Measurements from ENCODE around the gene PRKCZ.
A peak's percentile ranks its signal among the peaks of the same experiment; 100 is the strongest.

The PRKCZ gene

DNA sequence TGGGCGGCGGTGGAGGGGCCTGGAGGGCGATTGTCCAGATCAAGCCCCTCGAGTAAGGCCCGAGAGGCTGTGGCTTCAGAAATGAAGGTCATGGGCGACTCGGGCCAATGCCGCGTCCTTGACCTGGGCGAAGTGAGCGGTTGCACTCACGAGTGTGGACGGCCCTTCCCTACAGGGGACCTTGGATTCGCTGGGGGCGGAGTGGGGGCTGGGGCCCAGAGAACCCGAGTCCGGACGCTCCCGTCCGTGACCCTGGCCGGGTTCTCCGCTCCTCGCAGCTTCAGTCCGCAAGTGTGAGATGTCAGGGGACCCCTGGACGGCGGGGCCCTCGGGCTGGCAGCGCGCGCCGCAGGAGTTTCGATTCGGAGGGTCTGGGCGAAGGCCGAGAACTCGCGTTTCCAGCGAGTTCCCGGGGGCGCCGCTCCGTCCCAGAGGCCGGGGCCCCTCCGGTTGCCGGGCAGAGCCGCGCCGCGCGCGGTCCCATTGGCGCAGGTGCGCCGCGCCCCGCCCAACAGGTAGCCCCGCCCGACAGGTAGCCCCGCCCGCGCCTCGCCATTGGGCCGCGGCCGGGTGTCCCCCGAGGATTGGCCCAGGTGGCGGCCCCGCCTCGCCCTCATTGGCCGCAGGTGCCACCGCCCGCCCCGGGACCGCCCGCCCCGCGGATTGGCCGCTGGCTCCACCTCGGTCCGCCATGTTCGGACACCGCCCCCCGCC lies at the start of gene PRKCZ:
PRKCZ (plus strand) TSS at position 694 of the 714 bp plus-strand sequence. CDS start 220 bp downstream, outside the sequence.
- Histone ChIP-seq H3K36me3 (ENCODE audit: insufficient read depth, low read length) (no peaks in the 10 kb centered on the region), H3K4me3 (ENCODE audit: low read depth in 1 of 2, low read length in 2 of 2) (peak within 1 kb of the TSS; percentile 23 to 27), H3K4me1 (ENCODE audit: insufficient read depth, low read length) (peaks cover 6% of the 10 kb centered on the region), H3K9me3 (ENCODE audit: low read length) (no peaks in the 10 kb centered on the region), H3K9ac (ENCODE audit: low read length) (no peak within 1 kb of the TSS), H3K27me3 (ENCODE audit: control insufficient read depth in 1 of 2, insufficient read depth in 2 of 2, low read length in 2 of 2) (peaks cover 6 to 67% of the 10 kb centered on the region in 2 donors), H3K27ac (ENCODE audit: low read depth, low read length) (no peak within 1 kb of the TSS)

DNA sequence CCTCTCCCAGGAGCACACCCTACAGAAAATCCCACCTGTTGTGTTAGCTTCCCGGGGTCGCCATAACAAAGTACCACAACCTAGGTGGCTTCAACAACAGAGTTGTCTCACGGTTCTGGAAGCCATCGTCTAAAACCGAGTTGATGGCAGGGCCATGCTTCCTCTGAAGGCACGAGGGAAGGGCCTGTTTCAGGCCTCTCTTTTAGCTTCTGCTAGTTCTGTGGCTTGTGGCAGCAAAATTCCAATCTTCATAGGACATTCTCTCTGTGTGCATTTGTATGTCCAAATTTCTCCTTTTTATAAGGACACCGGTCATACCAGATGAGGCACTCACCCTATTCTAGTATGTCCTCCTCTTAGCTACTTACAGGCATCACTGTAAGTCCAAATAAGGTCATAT lies 49.8 kb upstream of the PRKCZ start:
- peaks cover 8 to 14% of the 10 kb centered on the region in 2 donors for H3K27me3 ChIP-seq (ENCODE audit: control insufficient read depth in 1 of 2, insufficient read depth in 2 of 2, low read length in 2 of 2)
- no peak overlapping the region for H3K9ac ChIP-seq (ENCODE audit: low read length)
- no peak overlapping the region for H3K4me3 ChIP-seq (ENCODE audit: low read depth in 1 of 2, low read length in 2 of 2)
- H3K4me1 ChIP-seq (ENCODE audit: insufficient read depth, low read length) = no peaks in the 10 kb centered on the region
- no peak overlapping the region for H3K27ac ChIP-seq (ENCODE audit: low read depth, low read length)
- H3K36me3 ChIP-seq (ENCODE audit: insufficient read depth, low read length) = no peaks in the 10 kb centered on the region
- no peaks in the 10 kb centered on the region for H3K9me3 ChIP-seq (ENCODE audit: low read length)

DNA sequence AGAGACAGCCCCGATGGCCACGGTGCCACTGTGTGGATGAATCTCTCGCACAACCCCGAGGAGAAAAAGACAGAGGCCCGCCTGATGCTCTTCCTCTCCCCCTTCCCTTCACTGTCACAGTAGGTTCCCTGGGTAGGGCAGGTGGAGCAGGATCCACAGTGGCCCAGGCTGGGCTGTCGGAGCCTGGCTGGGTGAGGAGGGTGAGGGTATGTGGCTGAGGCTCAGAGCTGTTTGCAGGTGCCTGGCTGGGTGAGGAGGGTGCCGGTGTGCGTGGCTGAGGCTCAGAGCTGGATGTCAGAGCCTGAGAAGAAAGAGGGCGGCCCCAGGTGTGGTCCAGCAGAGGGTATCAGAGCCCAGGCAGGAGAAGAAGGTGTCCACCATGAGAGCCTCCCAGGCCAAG lies 49.4 kb upstream of the PRKCZ start:
- H3K9me3 ChIP-seq (ENCODE audit: low read length) = no peaks in the 10 kb centered on the region
- H3K4me3 ChIP-seq (ENCODE audit: low read depth in 1 of 2, low read length in 2 of 2) = no peak overlapping the region
- H3K27me3 ChIP-seq (ENCODE audit: control insufficient read depth in 1 of 2, insufficient read depth in 2 of 2, low read length in 2 of 2) = peaks cover 8 to 14% of the 10 kb centered on the region in 2 donors
- no peak overlapping the region for H3K27ac ChIP-seq (ENCODE audit: low read depth, low read length)
- no peak overlapping the region for H3K9ac ChIP-seq (ENCODE audit: low read length)
- H3K4me1 ChIP-seq (ENCODE audit: insufficient read depth, low read length) = no peaks in the 10 kb centered on the region
- no peaks in the 10 kb centered on the region for H3K36me3 ChIP-seq (ENCODE audit: insufficient read depth, low read length)

DNA sequence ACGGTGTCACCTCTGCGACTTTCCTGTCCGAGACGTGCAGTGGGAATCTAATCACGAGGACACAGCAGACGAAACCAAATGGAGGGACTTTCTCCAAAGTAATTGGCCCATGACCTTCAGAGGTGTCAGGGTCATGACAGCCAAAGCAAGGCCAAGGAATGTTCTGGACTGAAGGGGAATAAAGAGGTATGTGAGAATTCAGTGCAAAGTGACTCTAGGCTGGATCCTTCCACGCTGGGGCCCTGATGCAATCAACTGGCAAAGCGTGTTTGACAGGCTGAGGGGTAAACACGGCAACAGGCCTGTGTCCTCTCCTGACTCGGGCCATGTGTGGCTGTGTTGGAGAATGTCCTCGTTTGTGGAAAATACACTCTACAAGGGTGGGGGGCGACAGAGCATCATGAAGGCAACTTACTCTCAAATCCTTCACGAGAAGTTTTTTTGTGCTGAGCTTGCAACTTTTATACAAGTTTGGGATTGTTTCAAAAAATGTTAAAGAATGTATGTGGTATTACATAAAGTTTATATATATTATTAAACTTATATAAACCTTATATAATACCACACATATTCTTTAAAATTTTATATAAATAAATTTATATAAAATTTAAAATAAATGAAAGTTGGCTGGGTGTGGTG lies 48.3 kb upstream of the PRKCZ start:
- H3K9me3 ChIP-seq (ENCODE audit: low read length) = no peaks in the 10 kb centered on the region
- H3K36me3 ChIP-seq (ENCODE audit: insufficient read depth, low read length) = no peaks in the 10 kb centered on the region
- H3K4me3 ChIP-seq (ENCODE audit: low read depth in 1 of 2, low read length in 2 of 2) = no peak overlapping the region
- no peak overlapping the region for H3K27ac ChIP-seq (ENCODE audit: low read depth, low read length)
- no peak overlapping the region for H3K9ac ChIP-seq (ENCODE audit: low read length)
- H3K27me3 ChIP-seq (ENCODE audit: control insufficient read depth in 1 of 2, insufficient read depth in 2 of 2, low read length in 2 of 2) = peaks cover 8 to 14% of the 10 kb centered on the region in 2 donors
- no peaks in the 10 kb centered on the region for H3K4me1 ChIP-seq (ENCODE audit: insufficient read depth, low read length)

DNA sequence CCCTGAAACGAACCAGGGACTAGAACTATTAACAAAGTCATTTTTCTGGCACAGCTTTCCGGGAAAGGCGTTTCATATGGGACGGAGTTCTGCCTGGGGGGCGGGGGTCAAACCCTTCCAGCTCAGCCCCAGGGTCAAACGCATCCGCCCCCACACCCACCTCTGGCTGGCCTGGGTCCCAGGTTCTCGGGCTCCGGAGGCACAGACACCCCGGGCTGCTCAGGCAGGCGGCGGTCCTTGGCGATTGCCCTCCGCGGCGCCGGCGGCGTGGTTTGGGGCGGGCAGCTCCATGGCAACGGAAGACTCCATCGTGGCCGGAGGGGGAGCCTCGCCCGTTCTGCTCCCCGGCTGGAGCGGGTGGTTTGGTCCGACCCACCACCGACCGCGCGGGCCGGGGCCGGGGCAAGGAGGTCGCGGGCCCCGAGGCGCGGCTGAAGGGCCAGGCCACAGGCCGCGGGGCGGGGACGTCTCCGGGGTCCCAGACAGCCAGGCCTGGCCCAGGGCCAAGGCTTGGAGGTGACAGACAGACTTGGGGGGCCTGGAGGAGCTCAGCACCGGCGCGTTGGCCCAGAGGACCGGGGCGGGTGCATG lies 46.6 kb upstream of the PRKCZ start, which contains the start of gene CFAP74:
CFAP74 (minus strand) TSS at position 246 of the 591 bp plus-strand sequence. CDS start 12,830 bp downstream, outside the sequence.
- peaks cover 8 to 14% of the 10 kb centered on the region in 2 donors for H3K27me3 ChIP-seq (ENCODE audit: control insufficient read depth in 1 of 2, insufficient read depth in 2 of 2, low read length in 2 of 2)
- no peak within 1 kb of the TSS for H3K4me3 ChIP-seq (ENCODE audit: low read depth in 1 of 2, low read length in 2 of 2)
- H3K4me1 ChIP-seq (ENCODE audit: insufficient read depth, low read length) = no peaks in the 10 kb centered on the region
- no peak within 1 kb of the TSS for H3K9ac ChIP-seq (ENCODE audit: low read length)
- no peak within 1 kb of the TSS for H3K27ac ChIP-seq (ENCODE audit: low read depth, low read length)
- no peaks in the 10 kb centered on the region for H3K36me3 ChIP-seq (ENCODE audit: insufficient read depth, low read length)
- no peaks in the 10 kb centered on the region for H3K9me3 ChIP-seq (ENCODE audit: low read length)

DNA sequence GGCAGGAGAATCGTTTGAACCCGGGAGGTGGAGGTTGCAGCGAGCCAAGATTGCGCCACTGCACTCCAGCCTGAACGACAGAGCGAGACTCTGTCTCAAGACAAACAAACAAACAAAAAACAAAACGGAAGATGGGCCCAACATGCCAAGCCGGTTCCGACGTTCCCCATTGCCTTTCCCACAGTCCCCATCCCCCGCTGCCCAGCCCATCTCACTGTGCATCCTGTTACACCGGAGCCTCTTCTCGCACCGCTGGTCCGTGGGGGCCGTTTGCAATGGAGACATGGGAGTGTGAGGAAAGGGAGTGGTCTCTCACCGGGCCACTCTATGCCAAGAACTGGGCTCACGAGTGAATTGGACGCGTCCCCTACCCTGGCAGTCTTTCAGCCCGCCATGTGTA lies 45.4 kb upstream of the PRKCZ start:
- no peaks in the 10 kb centered on the region for H3K36me3 ChIP-seq (ENCODE audit: insufficient read depth, low read length)
- H3K9ac ChIP-seq (ENCODE audit: low read length) = no peak overlapping the region
- no peaks in the 10 kb centered on the region for H3K4me1 ChIP-seq (ENCODE audit: insufficient read depth, low read length)
- peaks cover 8 to 14% of the 10 kb centered on the region in 2 donors for H3K27me3 ChIP-seq (ENCODE audit: control insufficient read depth in 1 of 2, insufficient read depth in 2 of 2, low read length in 2 of 2)
- no peak overlapping the region for H3K27ac ChIP-seq (ENCODE audit: low read depth, low read length)
- H3K9me3 ChIP-seq (ENCODE audit: low read length) = no peaks in the 10 kb centered on the region
- H3K4me3 ChIP-seq (ENCODE audit: low read depth in 1 of 2, low read length in 2 of 2) = no peak overlapping the region

DNA sequence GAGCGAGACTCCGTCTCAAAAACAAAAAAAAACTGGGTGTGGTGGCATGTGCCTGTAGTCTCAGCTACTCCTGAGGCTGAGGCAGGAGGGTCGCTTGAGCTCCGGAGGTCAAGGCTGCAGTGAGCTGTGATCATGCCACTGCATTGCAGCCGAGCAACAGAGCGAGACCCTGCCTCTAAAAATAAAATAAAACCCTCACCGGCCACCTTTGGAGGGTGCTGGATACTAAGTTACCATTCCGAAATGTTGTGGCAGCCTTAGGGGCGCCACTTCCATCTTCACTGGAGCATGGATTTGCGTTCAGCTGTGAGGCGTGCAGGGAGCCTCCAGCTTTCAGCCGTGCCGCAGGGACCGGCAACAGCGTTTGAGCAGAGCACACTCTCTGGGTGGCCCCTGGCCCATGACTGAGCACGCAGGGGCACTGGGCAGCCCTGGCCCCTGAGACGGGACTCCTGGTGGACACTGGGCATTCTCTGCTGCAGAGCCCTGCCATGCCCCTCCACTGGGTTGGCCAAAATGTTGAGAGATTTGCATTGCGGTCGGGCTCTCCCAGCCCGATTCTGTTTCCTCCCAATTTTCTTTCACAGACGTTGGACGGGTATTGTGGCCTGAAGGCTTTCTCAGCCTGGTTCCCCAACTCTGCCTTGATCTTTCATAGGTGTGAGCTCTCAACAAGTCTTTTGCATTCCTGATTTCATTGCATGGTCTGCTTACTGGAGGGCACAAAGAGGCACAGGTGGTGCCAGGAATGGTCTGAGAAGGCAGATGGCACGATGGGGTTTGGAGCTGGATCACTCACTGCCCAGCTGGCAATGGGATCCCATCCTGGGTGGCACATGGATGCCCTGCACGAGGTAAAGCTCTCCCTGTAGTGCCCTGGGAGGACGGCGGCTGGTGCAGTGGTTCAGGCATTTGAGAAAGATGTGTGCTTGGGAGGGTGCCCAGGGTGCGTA lies 40.8 kb upstream of the PRKCZ start:
- Histone ChIP-seq H3K27ac (ENCODE audit: low read depth, low read length) (no peak overlapping the region), H3K9ac (ENCODE audit: low read length) (no peak overlapping the region), H3K9me3 (ENCODE audit: low read length) (no peaks in the 10 kb centered on the region), H3K4me3 (ENCODE audit: low read depth in 1 of 2, low read length in 2 of 2) (no peak overlapping the region), H3K27me3 (ENCODE audit: control insufficient read depth in 1 of 2, insufficient read depth in 2 of 2, low read length in 2 of 2) (peaks cover 0 to 7% of the 10 kb centered on the region in 2 donors), H3K36me3 (ENCODE audit: insufficient read depth, low read length) (no peaks in the 10 kb centered on the region), H3K4me1 (ENCODE audit: insufficient read depth, low read length) (no peaks in the 10 kb centered on the region)

DNA sequence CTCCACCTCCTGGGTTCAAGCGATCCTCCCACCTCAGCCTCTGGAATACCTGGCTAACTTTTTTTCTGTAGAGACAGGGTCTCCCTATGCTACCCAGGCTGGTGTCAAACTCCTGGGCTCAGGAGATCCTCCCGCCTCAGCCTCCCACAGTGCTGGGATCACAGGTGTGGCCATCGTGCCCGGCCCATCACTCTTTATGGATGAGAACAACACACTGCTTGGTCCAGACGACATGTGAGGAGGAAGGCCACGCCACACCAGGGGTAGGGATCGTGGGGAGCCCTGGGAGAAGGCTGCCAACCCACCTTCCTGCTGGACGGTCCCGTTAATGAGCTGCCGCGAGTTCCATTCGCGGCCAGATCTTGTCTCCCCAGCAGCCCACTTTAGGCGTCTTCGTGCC lies 36.0 kb upstream of the PRKCZ start:
- Histone ChIP-seq H3K27ac (ENCODE audit: low read depth, low read length) (no peak overlapping the region), H3K9me3 (ENCODE audit: low read length) (no peaks in the 10 kb centered on the region), H3K4me1 (ENCODE audit: insufficient read depth, low read length) (no peaks in the 10 kb centered on the region), H3K36me3 (ENCODE audit: insufficient read depth, low read length) (no peaks in the 10 kb centered on the region), H3K4me3 (ENCODE audit: low read depth in 1 of 2, low read length in 2 of 2) (no peak overlapping the region), H3K27me3 (ENCODE audit: control insufficient read depth in 1 of 2, insufficient read depth in 2 of 2, low read length in 2 of 2) (peaks cover 0 to 30% of the 10 kb centered on the region in 2 donors), H3K9ac (ENCODE audit: low read length) (no peak overlapping the region)

DNA sequence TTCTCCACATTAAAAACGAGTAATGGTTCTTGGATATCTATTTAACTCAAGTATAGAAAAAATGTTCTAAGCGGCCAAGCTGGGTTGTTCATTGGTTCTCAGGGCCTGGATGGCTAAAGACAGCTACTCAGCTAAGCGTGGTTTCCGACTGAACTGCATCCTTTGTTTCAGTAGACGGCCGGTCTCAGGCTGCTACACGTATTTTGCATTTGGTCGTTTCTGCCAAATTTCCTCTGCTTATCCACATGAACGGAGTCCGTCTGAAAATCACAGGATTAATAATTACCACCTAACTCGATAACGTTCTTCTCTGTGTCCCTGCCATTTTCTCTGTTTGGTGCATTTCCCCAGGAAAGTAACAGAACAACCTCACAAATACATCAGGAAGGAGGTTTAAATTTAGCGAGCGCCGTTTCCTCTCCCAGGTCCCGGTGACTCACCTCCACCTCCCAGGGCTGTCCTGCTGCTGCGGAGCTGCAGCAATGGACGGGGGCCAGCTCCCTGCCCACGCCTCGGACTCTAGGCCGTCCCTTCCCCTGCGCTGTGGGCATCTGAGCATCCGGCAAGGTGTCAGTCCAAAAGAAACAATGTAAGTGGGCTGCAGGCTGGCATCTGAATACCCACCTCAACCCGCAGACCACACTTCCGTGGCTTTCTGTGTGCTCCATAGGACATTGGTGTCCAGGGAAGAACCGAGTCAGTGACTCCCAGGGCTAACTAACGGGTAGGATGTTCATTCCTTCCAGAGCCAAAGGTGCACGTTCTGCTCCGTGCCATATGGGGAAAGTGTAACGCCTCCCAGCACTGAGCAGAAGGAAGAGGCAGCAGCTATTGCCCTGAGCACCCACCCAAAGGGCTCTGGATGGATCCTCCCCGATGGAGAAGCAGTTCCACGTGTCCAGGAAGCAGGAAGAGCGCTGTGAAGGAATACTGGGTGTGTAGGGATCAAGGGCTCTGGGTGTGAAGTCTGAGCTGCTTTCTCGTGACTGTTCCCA lies 35.2 kb upstream of the PRKCZ start:
- Histone ChIP-seq H3K4me1 (ENCODE audit: insufficient read depth, low read length) (no peaks in the 10 kb centered on the region), H3K9ac (ENCODE audit: low read length) (no peak overlapping the region), H3K4me3 (ENCODE audit: low read depth in 1 of 2, low read length in 2 of 2) (no peak overlapping the region), H3K27me3 (ENCODE audit: control insufficient read depth in 1 of 2, insufficient read depth in 2 of 2, low read length in 2 of 2) (peaks cover 4 to 36% of the 10 kb centered on the region in 2 donors), H3K36me3 (ENCODE audit: insufficient read depth, low read length) (no peaks in the 10 kb centered on the region), H3K9me3 (ENCODE audit: low read length) (no peaks in the 10 kb centered on the region), H3K27ac (ENCODE audit: low read depth, low read length) (no peak overlapping the region)

DNA sequence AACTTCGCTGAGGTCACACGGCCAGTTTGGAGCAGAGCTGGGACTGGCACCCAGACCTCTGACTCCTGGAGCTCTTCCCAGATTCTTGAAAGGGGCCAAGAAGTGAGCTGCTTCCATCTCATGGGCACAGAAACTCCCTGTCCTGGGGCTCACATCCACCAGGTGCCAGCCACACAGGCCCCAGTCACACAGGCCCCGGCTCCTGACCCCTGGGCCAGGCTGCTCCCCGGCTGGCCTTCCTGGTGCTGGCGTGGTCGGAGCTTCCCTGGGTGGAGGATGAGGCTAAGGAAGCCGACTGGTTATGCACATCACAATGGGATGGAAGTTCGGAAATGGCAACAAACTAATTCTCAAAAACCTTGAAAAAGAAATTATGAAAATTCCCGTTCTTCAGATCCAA lies 34.1 kb upstream of the PRKCZ start:
- H3K27ac ChIP-seq (ENCODE audit: low read depth, low read length) = no peak overlapping the region
- peaks cover 10 to 47% of the 10 kb centered on the region in 2 donors for H3K27me3 ChIP-seq (ENCODE audit: control insufficient read depth in 1 of 2, insufficient read depth in 2 of 2, low read length in 2 of 2)
- no peaks in the 10 kb centered on the region for H3K4me1 ChIP-seq (ENCODE audit: insufficient read depth, low read length)
- H3K9me3 ChIP-seq (ENCODE audit: low read length) = no peaks in the 10 kb centered on the region
- H3K9ac ChIP-seq (ENCODE audit: low read length) = no peak overlapping the region
- H3K36me3 ChIP-seq (ENCODE audit: insufficient read depth, low read length) = no peaks in the 10 kb centered on the region
- H3K4me3 ChIP-seq (ENCODE audit: low read depth in 1 of 2, low read length in 2 of 2) = no peak overlapping the region
